Stimulated activated naive B cell treated with anti-CD40 and anti-IgM and Interleukin-4, amounts not matched to agents 10 μg/mL and 1 μg/mL and 100 μg/mL, for 72 hours (primary cell): Measurements from ENCODE around the gene SH3GL1.

Source experiments
- ATAC-seq, 2 donors: fragments of 150-1000 bp; cut with Tn5 transposase; replicated peaks; 2 replicates each; pipeline ENCODE4 v1.10.0; 2021; ENCODE audit warnings: moderate library complexity in 1 of 2
- DNase-seq: peaks from one replicate; pipeline ENCODE4 v3.0.0; 2021
- H3K27ac Mint-ChIP-seq: one replicate; pipeline ENCODE4 v1.8.0; 2022; ENCODE audit warnings: mild to moderate bottlenecking, mixed read lengths
- H3K27me3 Mint-ChIP-seq, 2 donors: one replicate each; pipeline ENCODE4 v1.8.0; 2022; ENCODE audit warnings: mixed read lengths in 2 of 2
- H3K36me3 Mint-ChIP-seq, 2 donors: one replicate each; pipeline ENCODE4 v1.8.0; 2022; ENCODE audit warnings: mixed read lengths in 2 of 2, mild to moderate bottlenecking in 1 of 2
- H3K4me1 Mint-ChIP-seq, 2 donors: one replicate each; pipeline ENCODE4 v1.8.0; 2022; ENCODE audit warnings: mixed read lengths in 2 of 2, mild to moderate bottlenecking in 1 of 2
- H3K4me3 Mint-ChIP-seq, 2 donors: one replicate each; pipeline ENCODE4 v1.8.0; 2022; ENCODE audit warnings: mild to moderate bottlenecking in 2 of 2, mixed read lengths in 2 of 2, moderate library complexity in 1 of 2
- H3K9me3 Mint-ChIP-seq, 2 donors: one replicate each; pipeline ENCODE4 v1.8.0; 2022; ENCODE audit warnings: mixed read lengths in 2 of 2, mild to moderate bottlenecking in 1 of 2

The SH3GL1 gene

GRCh38 chr19:4379383-4380253 lies 20.7 kb downstream of the SH3GL1 start:
- H3K9me3 Mint-ChIP-seq, result no peaks in the 10 kb centered on the region
- peak overlapping the region; percentile 78 for H3K4me3 Mint-ChIP-seq
- DNase-seq (peak; percentile 82), ATAC-seq (peak; percentile 70 to 75)
- peak overlapping the region; percentile 95 for H3K27ac Mint-ChIP-seq
- H3K27me3 Mint-ChIP-seq, result no peaks in the 10 kb centered on the region
- peaks cover 12 to 22% of the 10 kb centered on the region in 2 donors for H3K36me3 Mint-ChIP-seq
- peaks cover 68 to 92% of the 10 kb centered on the region in 2 donors for H3K4me1 Mint-ChIP-seq

- H3K4me1 Mint-ChIP-seq, result peaks cover 72 to 97% of the 10 kb centered on the region in 2 donors
- H3K27ac Mint-ChIP-seq, result peak overlapping the region; percentile 95
- H3K36me3 Mint-ChIP-seq, result peaks cover 13 to 24% of the 10 kb centered on the region in 2 donors
- H3K9me3 Mint-ChIP-seq, result no peaks in the 10 kb centered on the region
- H3K4me3 Mint-ChIP-seq, result peak overlapping the region; percentile 78
- H3K27me3 Mint-ChIP-seq, result no peaks in the 10 kb centered on the region
- ATAC-seq (no peak), DNase-seq (no peak)
These were observed 21.5 kb downstream of the SH3GL1 start for GRCh38 chr19:4378886-4379285.

GRCh38 chr19:4376991-4377781 lies 23.2 kb downstream of the SH3GL1 start:
- Mint-ChIP-seq H3K36me3 (peaks cover 23 to 29% of the 10 kb centered on the region in 2 donors), H3K27ac (peak overlapping the region; percentile 97), H3K4me1 (peaks cover 78 to 99% of the 10 kb centered on the region in 2 donors), H3K27me3 (no peaks in the 10 kb centered on the region), H3K9me3 (no peaks in the 10 kb centered on the region), H3K4me3 (peak overlapping the region; percentile 68 to 69)
- DNase-seq (no peak), ATAC-seq (no peak)

- Mint-ChIP-seq H3K9me3 (no peaks in the 10 kb centered on the region), H3K36me3 (peaks cover 27 to 33% of the 10 kb centered on the region in 2 donors), H3K4me3 (peak overlapping the region; percentile 68 to 69), H3K4me1 (peaks cover 80 to 99% of the 10 kb centered on the region in 2 donors), H3K27ac (peak overlapping the region; percentile 97), H3K27me3 (no peaks in the 10 kb centered on the region)
- ATAC-seq, result no peak
- DNase-seq, result no peak
These were observed 23.7 kb downstream of the SH3GL1 start for GRCh38 chr19:4376671-4376990.

- ATAC-seq (peak in 1 of 2 donors; percentile 9), DNase-seq (no peak)
- H3K9me3 Mint-ChIP-seq, result no peaks in the 10 kb centered on the region
- H3K27me3 Mint-ChIP-seq, result no peaks in the 10 kb centered on the region
- peak overlapping the region; percentile 68 to 69 for H3K4me3 Mint-ChIP-seq
- H3K4me1 Mint-ChIP-seq, result peaks cover 76 to 99% of the 10 kb centered on the region in 2 donors
- peaks cover 28 to 36% of the 10 kb centered on the region in 2 donors for H3K36me3 Mint-ChIP-seq
- peak overlapping the region; percentile 97 for H3K27ac Mint-ChIP-seq
These were observed 24.2 kb downstream of the SH3GL1 start for GRCh38 chr19:4376028-4376670.

GRCh38 chr19:4375164-4376027 lies 25.0 kb downstream of the SH3GL1 start:
- Mint-ChIP-seq H3K27me3 (no peaks in the 10 kb centered on the region), H3K27ac (peak overlapping the region; percentile 97), H3K9me3 (no peaks in the 10 kb centered on the region), H3K4me1 (peaks cover 75 to 99% of the 10 kb centered on the region in 2 donors), H3K4me3 (peak overlapping the region; percentile 68 to 69), H3K36me3 (peaks cover 32 to 40% of the 10 kb centered on the region in 2 donors)
- DNase-seq (peak; percentile 89), ATAC-seq (peak; percentile 72 to 73)

DNA sequence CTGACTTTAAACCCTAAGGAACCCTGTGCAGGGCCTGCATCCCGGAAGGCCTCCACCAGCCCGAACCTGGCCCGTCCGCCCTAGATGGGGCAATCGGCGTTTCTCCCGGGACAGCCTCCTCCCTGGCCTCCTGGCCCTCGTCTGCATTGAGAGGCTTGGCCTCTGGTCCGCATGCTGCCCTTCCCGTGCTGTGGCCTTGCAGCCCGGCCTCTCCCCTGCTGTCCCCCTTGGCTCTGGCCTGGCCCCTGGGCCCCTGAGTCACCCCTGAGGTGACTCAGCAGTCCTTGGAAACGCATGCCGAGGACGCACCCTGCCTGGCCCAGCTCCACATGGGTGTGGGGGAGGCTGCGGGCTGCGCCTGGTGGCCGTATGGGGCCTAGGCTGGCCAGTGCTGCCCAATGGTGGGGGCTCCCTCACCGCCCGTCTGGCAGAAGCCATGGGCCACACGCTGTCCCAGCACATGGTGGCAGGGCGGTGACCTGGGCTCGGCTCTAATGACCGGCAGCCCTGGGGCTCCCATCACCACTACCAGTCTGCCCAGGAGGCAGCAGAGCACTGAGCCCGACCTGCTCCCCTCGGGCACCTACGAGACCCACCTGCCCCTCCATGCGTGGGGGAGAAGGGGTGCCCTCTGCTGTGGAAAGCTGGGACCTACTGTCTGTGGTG lies 25.7 kb downstream of the SH3GL1 start:
- Mint-ChIP-seq H3K4me1 (peaks cover 71 to 99% of the 10 kb centered on the region in 2 donors), H3K4me3 (peak overlapping the region in 1 of 2 donors; percentile 68), H3K9me3 (no peaks in the 10 kb centered on the region), H3K27ac (peak overlapping the region; percentile 97), H3K36me3 (peaks cover 32 to 40% of the 10 kb centered on the region in 2 donors), H3K27me3 (no peaks in the 10 kb centered on the region)
- DNase-seq (no peak), ATAC-seq (no peak)

- H3K4me3 Mint-ChIP-seq, result peak overlapping the region; percentile 56 to 58
- ATAC-seq (no peak), DNase-seq (no peak)
- no peaks in the 10 kb centered on the region for H3K9me3 Mint-ChIP-seq
- H3K4me1 Mint-ChIP-seq, result peaks cover 70 to 99% of the 10 kb centered on the region in 2 donors
- no peaks in the 10 kb centered on the region for H3K27me3 Mint-ChIP-seq
- peaks cover 32 to 39% of the 10 kb centered on the region in 2 donors for H3K36me3 Mint-ChIP-seq
- H3K27ac Mint-ChIP-seq, result peak overlapping the region; percentile 97
These were observed 26.5 kb downstream of the SH3GL1 start for GRCh38 chr19:4373601-4374497.

- H3K9me3 Mint-ChIP-seq, result no peaks in the 10 kb centered on the region
- ATAC-seq (no peak), DNase-seq (no peak)
- H3K36me3 Mint-ChIP-seq, result peaks cover 36 to 41% of the 10 kb centered on the region in 2 donors
- H3K27me3 Mint-ChIP-seq, result no peaks in the 10 kb centered on the region
- H3K4me3 Mint-ChIP-seq, result peak overlapping the region in 1 of 2 donors; percentile 32
- H3K27ac Mint-ChIP-seq, result peak overlapping the region; percentile 95
- peaks cover 74 to 100% of the 10 kb centered on the region in 2 donors for H3K4me1 Mint-ChIP-seq
These were observed 27.4 kb downstream of the SH3GL1 start for GRCh38 chr19:4373013-4373367.

DNA sequence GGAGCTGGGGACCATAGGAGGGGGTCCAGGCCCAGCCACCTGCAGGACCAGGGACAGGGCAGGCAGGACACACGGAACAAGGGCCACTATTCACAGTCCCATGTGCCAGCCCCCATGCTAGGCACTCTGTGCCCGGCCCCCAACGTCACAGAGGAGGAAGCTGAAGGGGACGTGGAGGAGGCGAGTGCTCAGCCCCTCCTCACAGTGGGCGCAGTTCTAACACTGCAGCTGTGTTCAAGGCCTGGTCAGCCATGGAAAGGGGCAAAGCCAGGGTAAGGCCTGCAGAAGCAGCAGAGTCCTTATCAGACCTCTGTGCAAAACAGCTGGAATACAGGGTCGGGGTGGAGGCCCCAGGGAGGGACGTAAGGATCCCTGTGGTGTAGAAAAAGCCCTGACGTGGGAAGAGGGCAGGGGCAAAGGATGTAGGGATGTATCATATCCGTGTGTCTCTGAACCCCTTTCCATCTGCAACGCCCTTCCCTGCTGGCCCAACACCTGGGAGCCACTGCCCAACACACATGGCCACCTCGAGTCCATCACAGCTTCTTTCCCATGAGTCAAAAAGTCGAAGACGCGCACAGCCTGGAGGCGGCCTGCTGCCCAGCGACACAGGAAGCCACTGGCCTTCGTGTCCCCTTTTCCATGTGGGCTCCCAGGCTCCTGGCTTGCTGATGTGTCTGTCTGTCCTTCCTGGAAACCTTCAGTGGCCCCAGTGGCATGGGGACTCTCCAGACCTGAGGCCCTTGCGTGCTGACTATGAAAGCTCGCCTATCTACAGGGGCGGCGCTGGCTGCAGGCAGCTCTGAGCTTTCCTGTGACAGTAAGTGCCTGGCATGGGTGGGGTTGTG lies 28.0 kb downstream of the SH3GL1 start:
- H3K36me3 Mint-ChIP-seq, result peaks cover 41 to 44% of the 10 kb centered on the region in 2 donors
- H3K27ac Mint-ChIP-seq, result peak overlapping the region; percentile 95
- DNase-seq (no peak), ATAC-seq (no peak)
- no peaks in the 10 kb centered on the region for H3K9me3 Mint-ChIP-seq
- H3K4me1 Mint-ChIP-seq, result peaks cover 74 to 100% of the 10 kb centered on the region in 2 donors
- H3K27me3 Mint-ChIP-seq, result no peaks in the 10 kb centered on the region
- peak overlapping the region; percentile 32 to 50 for H3K4me3 Mint-ChIP-seq

DNA sequence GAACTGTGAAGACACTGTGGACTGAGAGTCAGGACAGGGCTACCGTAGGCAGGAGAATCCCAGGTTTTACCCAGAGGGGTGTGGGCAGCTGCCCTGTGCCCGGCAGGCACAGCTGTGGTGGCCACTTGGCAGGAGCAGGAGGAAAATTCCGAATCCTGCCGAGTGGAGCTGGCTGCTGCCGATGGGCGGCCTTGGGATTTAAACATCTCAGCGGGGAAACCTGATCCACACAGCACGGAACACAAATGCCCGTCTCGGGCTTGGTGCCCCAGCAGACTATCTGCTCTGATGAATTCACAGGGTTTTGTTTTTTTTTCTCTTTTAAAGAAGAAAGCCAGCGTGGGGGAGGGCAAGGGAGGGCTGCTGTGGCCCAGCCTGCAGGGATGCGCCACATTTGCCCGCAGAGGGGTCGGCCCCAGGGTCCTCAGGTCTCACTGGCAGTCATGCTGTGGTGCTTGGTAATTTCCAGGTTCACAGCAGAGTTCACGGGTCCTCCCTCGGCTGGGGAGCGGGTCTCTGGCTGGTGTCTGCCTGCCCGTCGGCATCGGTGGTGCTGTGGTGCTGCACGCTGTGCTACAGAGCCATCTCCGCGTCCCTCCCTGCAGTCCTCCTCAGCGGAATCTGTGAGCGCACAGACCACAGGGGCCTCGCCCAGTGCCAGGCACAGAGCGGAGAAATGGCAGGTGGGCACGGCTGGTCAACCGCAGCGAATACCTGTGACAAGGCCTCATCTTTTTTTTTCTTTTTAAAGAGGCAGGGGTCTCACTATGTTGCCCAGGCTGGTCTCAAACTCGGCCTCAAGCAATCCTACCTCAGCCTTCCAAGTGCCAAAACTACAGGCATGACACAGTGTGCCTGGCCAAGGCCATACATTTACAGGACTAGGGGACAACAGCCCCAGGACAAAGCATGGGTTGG lies 28.8 kb downstream of the SH3GL1 start:
- DNase-seq (no peak), ATAC-seq (no peak)
- H3K27me3 Mint-ChIP-seq, result no peaks in the 10 kb centered on the region
- H3K4me1 Mint-ChIP-seq, result peaks cover 69 to 95% of the 10 kb centered on the region in 2 donors
- peak overlapping the region; percentile 95 for H3K27ac Mint-ChIP-seq
- no peaks in the 10 kb centered on the region for H3K9me3 Mint-ChIP-seq
- H3K36me3 Mint-ChIP-seq, result peaks cover 42 to 43% of the 10 kb centered on the region in 2 donors
- peak overlapping the region; percentile 50 to 87 for H3K4me3 Mint-ChIP-seq
